ENCODE data around the gene SNAPC4.

Gene SNAPC4

DNA sequence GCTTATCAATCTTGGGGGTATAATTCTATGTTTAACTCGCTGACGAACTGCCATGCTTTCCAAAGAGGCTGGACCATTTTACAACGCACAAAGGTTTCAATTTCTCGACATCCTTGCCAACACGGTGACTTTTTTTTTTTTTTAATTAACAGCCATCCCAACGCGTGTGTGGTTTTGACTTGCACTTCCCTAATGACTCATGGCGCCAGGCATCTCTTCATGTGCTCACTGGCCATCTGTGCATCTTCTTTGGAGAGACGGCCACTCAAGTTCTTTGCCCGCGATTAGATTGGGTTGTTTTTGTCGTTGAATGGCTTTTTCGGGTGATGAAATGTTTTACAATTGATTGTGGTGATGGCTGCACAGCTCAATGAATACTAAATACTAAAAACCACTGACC is 14.0 kb downstream of the SNAPC4 start:
- DNase-seq = no peak

DNA sequence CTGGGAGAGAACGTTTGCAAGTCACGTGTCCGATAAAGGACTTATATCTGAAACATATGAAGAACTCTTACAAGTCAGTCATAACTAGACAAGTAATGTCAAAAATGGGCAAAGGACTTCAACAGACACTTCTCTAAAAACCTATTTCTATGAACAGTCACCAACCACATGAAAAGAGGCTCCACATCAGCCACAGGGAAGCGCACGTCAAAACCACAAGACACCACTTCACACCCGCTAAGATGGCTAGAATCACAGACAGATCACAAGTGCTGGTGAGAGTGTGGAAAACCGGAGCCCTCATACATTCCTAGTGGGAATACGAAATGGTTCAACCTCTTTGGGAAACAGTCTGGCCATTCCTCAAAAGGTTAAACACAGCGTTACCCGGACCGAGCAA is 15.0 kb downstream of the SNAPC4 start:
- DNase-seq = no peak

DNA sequence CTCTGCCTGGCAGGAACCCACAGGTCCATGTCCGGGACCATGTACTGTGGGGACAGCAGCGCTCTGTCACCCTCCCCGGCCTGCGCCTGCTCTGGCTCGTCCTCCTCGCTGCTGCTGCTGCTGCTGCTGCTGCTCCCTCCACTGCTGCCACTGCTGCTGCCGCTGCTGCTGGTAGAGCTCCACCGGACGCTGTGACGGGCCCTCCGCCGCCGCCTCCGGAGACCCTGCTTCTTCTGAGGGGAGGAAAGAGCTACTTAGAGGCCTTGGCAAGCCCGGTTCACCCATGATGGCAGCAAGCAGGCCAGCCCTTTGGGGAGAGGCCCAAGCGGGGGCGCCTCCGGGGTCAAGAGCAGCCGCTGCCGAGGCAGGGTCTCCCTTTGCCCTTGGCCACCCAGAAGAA is 16.5 kb downstream of the SNAPC4 start:
- no peak for DNase-seq

DNA sequence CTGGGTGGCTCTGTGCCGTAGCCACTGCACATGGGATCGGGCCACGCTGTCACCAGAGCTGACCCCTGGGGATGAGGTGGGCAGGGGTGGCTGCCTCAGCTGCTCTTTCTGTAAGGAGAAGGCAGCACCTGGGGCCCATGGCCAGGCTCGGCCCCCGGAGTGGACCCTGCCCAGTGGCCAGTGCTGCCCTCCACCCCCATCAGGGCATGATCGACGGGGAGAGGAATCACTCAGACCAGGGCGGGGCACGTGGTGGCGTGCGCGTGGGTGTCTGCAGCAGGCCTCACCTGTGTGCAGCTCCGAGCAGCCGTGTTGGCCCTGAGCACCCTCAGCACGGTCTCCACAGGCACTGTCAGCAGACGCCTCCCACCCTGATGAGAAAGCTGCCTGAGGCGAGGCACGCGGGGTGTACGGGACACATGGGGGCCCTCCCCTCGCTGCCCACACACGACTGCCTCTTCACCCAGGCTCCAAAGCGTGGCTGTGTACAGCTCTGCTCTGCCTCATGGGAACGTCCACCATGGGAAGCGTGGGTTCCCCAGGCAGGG is 17.9 kb downstream of the SNAPC4 start:
- DNase-seq = no peak

DNA sequence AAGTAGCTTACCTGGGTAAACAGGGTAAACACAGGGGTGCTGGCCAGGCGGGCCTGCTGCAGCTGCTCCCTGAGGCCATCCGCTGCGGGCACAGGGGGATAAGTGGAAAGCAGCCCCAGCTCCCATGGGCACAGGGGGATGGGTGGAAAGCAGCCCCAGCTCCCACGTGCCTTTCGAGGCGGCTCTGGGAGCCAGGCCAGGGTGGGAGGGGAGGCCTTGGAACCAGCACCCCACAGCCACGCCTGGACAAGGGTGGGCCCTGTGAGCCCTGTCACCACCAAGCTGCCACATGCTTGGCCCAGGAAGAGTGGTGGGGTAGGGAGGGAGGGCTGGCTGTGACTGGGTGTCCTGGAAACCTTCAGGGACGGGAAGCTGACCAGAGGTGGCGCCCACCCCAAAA is 18.7 kb downstream of the SNAPC4 start:
- no peak for DNase-seq

DNA sequence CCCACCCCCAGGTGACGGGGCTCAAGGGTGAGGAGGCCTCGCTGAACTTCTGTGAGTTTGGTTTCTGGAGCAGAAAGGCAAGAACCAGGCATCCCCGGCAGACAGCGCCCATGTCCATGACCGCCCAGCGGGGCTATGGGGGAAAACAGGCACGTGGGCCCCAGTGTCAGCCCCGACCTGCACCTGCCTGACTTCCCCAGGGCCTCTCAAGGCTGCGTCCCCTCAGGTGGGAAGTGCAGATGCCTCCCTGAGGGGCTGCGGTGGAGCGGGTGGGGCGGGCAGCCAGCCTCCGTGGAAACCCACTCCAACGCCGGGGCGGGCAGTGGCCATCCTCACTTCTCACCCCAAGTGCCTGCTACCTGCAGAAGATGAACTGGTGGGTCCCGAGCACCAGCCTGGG is 19.6 kb downstream of the SNAPC4 start:
- no peak for DNase-seq

DNA sequence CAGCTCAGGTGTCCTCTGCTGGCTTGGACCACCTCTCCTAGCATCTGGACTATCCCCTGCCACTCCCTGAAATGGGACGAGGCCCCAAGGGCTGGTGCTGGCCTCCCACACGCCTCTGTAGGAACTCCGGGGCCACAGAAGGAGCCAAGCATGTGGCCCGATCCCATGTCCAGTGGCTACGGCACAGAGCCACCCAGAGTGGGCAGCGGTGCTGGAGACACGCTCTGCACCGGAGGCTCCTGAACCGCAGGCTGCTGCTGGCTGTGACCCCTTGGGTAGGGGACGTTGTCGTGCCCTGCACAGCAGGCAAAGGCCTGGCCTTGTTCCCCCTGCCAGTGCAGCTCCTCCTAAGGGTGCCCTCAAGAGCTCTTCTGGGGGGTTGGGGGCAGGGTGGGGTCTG is 20.1 kb downstream of the SNAPC4 start:
- no peak for DNase-seq

DNA sequence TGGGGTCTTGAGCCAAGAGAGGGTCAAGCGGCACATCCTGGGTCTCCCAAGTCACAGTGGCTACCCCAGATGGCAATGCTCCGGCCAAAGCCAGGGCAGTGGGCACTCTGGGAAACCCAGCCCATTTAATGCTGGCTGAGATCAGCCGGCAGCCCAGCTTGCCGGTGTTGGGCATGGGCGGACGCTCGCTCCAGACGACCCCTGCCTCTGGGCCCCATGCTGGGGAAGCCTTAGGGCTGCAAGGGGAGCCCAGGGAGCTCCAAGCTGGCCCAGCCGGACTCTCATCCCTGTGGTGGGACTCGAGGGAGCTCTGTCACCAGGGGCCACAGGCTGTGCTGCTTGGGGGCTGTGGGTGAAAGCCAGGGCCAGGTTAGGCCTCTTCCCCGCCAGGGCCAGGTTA is 20.6 kb downstream of the SNAPC4 start:
- no peak for DNase-seq

DNA sequence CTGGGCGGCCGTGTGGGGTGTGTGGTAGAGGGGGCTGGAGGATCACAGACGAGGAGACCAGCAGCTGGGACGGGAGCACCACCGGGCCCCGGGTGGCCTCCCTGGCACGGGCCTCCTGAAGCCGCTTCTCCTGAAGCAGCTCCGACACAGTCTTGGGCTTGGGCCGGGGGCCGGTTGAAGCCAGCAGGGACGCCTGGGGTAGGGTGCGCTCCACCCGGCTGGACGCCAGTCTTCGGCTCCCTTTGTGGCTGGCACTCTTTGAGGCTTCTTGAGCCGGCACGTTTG is 21.0 kb downstream of the SNAPC4 start:
- DNase-seq = no peak

DNA sequence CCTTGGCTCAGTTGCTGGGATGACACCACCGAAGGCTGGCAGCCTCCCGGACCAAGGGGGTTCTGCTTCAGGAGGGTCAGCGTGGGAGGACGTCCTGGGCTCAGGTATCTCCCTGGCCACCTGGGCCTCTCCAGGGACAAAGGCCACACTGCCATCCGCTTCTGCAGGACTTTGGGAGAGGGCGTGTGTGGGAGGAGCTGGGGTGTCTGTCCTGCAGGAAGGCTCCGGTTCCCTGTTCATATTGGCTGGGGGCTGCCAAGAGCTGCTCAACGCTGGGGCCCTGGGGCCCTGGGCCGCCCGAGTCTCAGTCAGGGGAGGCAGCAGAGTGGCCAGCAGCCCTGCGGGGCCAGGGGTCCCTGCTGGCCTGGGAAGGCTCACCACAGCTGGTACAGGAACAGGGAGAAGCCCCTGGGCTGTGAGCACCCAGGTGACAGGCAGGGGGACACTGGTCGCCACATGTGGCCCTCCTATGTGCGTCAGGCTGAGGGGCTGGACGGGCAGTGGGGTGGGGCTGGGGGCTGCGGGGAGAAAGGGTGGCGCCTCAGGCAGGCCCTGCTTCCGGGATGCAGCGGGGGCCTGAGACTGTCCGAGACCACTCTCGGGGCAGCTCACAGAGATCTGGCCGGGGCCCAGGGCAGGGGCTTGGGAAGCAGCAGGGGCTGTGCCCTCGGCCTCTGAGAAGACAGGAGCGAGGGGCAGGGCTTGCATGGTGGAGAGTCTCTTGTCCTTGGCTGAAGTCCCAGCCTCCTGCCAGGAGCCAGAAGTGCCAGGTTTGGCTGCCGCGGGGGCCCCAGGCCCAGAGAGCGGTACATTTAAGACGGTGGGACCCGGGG is 21.6 kb downstream of the SNAPC4 start:
- no peak for DNase-seq

DNA sequence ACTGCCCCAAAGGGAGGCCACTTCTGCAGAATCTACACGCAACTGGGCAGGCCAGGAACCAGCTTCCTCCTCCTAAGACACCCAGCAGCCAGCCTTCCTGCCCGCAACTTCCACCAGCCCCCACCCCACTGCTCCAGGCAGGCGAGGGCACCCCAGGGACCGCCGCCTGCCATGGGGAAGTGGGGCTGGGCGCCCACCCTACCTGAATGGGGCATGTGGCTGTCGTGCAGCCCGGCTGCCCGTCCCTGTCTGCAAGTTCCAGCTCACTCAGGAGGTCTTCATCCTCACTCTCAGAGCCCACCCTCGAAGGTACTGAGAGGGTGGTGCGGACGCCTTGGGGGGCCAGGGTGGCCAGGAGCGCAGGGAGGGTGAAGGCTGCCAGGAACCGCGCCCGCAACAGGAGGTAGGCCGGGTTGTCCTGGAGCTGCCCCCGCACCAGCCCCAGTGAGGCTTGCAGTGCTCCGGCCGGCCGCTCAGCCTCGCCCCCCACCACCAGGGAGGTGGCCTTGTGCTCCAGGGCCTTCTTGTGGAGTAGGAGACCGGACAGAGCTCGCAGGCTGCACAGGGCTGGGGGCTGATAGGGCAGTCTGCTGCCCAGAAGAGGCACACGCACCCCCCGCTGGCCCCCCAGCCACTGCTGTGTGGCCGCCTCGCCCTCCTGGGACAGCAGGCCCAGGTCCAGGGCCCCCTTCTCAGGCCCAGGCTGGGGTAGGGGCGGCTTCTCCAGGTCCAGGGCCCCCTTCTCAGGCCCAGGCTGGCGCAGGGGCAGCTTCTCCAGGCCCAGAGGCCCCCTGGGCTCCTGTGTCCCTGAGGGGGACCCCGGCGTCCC is 22.4 kb downstream of the SNAPC4 start:
- DNase-seq = no peak

DNA sequence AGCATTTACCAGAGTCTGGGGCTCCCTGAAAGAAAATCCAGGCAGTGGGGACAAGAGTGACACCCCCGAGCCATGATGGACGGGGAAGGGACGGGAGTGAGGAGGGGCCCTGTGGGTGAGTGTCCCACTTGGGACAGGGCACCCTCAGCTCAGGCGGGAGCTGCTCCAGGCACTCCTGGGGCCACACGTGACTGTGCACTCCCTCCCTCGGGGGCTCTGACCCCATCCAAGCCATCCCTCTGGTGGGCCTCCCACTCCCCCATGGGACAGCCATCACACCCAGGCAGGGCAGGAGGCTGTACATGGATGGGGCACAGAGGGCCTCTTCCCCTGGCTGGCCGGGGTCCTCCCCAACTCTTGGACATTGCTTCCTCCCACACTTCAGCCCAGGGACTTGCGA is 23.5 kb downstream of the SNAPC4 start:
- no peak for DNase-seq

DNA sequence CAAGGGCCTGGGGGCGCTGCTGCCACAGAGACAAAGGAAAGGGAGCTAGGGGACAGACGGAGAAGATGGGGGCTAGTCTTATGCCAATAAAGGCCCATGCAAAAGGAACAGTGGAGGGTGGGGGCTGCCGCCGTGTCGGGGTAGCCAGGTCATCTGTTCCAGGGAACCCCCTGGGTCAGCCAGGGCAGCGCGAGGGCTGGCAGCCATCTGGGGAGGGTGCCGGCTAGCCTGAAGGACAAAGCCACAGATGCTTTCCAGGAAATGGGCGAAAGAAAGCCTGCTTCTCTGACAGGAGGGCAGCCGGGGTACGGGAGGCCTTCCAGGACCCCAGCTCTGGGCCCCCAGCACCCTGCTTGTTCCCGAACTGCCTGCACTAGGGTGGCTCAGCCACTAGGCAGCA is 24.9 kb downstream of the SNAPC4 start:
- DNase-seq = no peak

DNA sequence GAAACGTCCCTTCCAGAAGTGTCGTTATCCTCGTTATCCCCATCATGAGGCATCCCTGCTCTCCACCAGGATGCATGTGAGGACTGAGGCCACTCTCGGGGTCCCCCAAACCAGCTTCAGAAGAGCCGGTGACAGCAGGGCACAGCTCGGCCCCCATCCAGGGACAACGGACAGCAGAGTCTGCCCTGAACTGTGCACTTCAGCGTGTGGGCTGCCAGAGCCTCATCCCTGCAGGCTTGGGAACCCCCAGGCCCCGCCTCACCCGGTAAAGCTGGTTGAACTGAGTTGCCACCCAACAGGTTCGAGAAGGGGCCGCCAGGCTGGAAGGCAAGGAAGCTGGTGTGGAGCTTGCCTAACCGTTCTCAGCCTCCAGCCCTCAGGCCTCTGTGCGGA is 25.8 kb downstream of the SNAPC4 start:
- no peak for DNase-seq

DNA sequence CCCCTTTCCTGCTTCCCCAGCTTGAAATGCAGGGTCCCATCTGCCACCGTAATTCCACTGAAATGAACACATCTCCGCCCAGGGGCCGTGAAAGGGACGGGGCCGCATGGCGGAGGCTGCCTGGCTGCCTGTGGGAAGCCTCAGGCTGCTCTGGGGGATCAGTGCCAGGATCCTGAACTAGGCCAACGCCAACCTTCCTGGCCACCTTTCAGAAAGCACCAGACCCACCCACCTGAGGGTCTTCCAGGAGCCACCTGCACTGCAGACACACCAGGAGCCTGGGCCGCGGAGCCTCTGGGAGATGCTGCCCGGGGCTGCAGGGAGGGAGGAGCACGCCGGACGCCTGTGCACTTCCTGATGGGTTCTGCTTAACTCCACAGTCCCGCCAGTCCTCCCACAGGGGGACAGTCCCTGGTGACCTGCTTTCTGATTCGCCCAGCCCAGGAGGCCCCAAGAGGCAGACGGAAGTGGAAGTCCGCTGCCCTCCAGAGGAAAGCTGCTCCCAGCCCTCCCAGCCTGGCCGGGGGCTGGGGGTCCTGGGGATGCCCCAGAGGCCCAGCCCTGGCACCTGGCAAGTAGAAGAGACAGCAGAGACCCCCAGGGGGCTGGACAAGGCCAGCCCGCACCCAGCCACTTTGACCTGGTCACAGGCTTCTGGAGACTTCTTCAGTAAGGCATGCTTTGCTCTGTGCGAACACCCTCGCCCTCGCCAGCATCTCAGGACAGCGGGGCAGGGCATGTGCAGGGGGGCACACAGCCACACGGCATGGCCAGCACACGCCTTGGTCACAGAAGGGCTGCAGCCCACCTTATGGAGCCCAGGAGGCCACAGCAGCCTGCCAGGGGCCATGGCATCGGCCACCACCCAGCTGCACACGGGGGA is 26.4 kb downstream of the SNAPC4 start, which contains the start of gene CARD9:
TSS of gene CARD9 (minus strand) at position 370 of the 883 bp plus-strand sequence. CDS start 1,591 bp downstream, outside the sequence.
- no peak for DNase-seq

DNA sequence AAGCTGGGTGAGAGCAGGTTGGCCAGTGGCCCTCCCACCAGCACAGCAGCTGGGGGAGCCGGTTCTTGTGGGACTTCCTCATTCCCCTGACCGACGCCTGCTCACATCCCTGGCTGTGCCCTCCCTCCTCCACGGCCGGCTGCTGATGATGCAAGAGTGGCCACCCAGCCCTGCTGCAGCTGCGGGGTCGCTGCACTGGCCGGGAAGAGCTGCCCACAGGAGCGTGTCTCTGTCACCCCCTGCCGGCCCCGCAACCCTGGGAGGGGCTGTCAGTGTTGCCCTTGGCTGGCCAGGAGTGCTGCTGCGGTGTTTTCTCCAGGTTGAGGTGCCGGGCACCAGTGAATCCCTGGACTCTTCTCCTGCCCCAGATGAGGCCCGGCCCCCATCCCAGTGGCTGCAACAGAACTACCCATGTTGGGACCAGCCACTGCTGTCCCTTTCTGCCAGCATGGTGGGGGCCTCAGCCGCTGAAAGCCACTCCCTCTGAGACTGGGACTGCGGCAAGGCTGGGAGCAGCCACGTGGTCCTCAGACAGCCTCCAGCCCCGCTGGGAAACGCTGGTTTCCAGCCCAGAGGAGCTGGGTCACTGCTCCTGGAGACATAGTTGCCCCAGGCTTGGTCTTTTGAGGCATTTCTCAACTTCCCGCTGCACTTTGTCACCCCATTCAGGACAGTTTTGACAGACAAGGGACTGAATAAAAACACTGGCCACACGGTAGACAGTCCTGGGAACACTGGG is 27.2 kb downstream of the SNAPC4 start:
- peak; percentile 51 for DNase-seq

DNA sequence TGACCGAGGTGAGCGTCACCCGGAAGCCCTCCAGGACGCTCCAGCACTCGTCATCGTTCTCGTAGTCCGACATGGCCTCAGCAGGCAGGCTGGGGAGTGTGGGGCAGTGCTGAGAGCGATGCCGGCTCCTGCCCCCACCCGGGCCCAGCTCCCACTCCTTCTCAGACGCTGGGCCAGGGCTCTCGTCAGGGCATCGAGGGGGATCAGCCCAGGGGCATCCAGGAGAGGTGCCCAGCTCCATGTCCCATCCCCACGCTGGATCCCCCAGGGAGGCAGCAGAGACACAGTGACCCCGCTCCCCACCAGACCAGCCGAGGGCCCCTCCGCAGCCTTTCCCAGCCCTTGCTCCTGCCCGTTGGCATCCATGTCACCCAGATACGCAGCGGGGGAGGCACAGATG is 28.0 kb downstream of the SNAPC4 start:
- no peak for DNase-seq

DNA sequence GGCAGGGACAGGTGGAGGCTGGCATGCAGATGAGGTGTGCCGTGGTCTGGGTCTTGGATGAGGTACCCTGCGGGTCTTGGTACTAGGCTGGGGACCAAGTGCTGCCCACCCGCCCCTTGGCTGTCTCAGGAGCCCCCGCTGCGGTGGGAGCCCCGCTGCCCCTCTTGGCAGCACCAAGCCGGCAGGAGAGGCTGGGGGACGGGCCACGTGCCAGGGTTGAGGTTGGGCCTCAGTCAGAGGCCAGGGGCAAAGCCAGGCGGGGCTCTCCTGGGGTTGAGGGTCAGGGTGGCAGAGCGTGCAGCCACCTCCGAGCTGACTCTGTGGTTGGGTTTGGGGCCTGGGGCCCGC is 28.5 kb downstream of the SNAPC4 start:
- DNase-seq = no peak

DNA sequence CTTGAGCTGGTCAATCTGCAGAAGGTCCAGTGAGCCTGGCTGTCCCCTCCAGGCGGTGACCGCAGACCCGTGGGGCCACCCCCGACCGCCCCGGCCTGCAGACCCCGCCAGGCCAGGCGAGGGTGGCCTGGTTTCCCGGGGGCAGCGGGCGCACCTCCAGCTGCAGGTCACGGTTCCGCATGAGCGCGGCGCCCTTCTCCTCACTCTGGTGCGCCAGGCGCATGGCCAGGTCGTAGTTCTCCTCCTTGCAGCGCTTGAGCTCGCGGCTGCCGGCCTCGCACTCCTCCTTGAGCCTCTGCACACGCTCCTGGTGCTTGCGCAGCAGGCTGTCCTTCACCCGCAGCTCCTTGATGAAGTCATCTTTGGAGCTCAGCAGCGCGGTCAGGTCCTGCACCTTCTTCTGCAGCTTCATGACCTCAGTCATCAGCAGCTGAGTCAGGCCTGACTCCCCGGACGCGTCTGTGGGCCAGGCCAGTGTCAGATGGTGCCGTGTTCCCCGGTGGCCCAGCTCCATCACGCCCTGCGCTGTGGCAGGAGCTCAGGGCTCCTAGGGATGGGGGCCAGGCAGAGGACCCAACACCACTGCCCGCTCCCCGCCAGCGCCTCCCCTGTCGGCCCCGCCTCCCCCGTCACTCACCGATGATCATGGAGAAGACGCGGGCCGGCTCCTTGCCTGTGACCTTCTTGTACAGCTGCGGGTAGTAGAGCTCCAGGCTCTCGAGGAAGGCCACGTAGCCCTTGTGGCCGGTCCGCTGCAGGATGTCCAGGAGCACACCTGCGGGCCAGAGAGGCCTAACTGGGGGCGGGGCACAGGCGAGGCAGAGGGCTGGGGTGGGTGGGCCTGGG is 29.1 kb downstream of the SNAPC4 start:
- DNase-seq = no peak

DNA sequence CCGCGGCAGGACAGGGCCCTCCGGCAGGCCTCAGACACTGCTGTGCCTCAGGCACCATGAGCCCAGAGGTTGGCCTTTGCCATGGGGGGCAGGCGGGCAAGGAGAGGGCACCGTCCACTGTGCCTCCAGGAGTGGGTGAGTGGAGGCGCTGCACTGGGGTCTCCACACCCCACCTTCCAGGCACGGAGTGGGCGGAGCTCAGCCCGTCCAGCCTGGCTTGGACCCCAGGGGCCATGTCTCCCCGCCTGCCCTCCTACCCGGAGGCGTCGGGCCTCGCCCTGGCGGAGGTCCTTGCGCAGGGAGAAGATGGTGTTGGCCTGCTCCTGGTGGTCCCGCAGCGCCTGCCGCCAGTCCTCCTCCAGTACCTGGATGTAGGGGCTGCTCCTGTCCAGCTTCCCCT is 29.9 kb downstream of the SNAPC4 start:
- DNase-seq = no peak

DNA sequence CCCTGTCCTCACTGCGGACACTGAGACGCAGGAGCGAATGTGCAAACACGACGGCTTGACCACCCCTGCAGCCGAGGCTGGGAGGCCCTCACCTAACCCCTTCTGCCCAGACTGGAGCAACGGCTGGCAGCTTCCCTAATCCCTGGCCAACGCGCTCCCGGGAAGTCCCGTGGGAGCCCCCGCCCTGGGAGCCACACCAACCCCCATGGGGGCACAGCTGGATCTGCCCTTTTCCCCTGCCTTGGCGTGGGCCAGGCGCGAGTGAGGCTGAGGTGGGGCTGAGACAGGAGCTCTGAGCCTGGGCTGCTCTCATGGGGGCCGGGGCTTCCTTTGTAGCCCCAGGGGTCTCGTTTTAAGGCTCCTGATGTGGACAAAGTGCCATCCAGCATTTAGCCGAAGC is 31.8 kb downstream of the SNAPC4 start:
- DNase-seq = no peak
